Glutamatergic neuron (in vitro differentiated cells): Measurements from ENCODE around the gene MTNR1A. TPM values are rescaled to one million over a fixed set of nuclear protein-coding genes. Genes with fewer than 3 reads are reported as not detected.

Experiments
- DNase-seq: peaks from one replicate; pipeline ENCODE4 v3.0.0; 2022
- H3K27ac Mint-ChIP-seq: one replicate; pipeline ENCODE4 v1.8.0; 2020; ENCODE audit warnings: mild to moderate bottlenecking, mixed read lengths, inconsistent platforms; ENCODE audit not compliant: unreplicated experiment
- H3K27me3 Mint-ChIP-seq: one replicate; pipeline ENCODE4 v1.8.0; 2020; ENCODE audit warnings: mild to moderate bottlenecking, moderate library complexity, mixed read lengths, inconsistent platforms; ENCODE audit not compliant: unreplicated experiment
- H3K36me3 Mint-ChIP-seq: one replicate; pipeline ENCODE4 v1.8.0; 2020; ENCODE audit warnings: mild to moderate bottlenecking, mixed read lengths, inconsistent platforms; ENCODE audit not compliant: unreplicated experiment
- H3K4me1 Mint-ChIP-seq: one replicate; pipeline ENCODE4 v1.8.0; 2020; ENCODE audit warnings: mild to moderate bottlenecking, low read depth, mixed read lengths, inconsistent platforms; ENCODE audit not compliant: unreplicated experiment
- H3K4me3 Mint-ChIP-seq: one replicate; pipeline ENCODE4 v1.8.0; 2020; ENCODE audit warnings: mild to moderate bottlenecking, mixed read lengths, inconsistent platforms; ENCODE audit not compliant: unreplicated experiment
- H3K9me3 Mint-ChIP-seq: one replicate; pipeline ENCODE4 v1.8.0; 2020; ENCODE audit warnings: mild to moderate bottlenecking, moderate library complexity, mixed read lengths, inconsistent platforms; ENCODE audit not compliant: unreplicated experiment
- CTCF ChIP-seq: fragments of 200-600 bp; sonication (generic); IDR thresholded peaks from one replicate; pipeline ENCODE4 v1.5.0; 2021; ENCODE audit not compliant: partially characterized antibody, unreplicated experiment
- total RNA-seq: library from RNA; stranded (reverse); fragmentation: NEBNext Ultra II Directional; extraction: Animal tissue kit (Norgen Biotek cat#: 25700); gene quantifications from one replicate; pipeline ENCODE4 v1.2.1, GENCODE V29; 2021; ENCODE audit not compliant: unreplicated experiment

Gene MTNR1A
- total RNA-seq, 1 donor from 2014 or later: not detected

- no peak for TF ChIP-seq CTCF
- Mint-ChIP-seq H3K4me1 (peaks cover 5% of the 10 kb centered on the region), H3K27ac (no peak overlapping the region), H3K4me3 (no peak overlapping the region), H3K27me3 (peaks cover 2% of the 10 kb centered on the region), H3K9me3 (peaks cover 6% of the 10 kb centered on the region), H3K36me3 (peaks cover 21% of the 10 kb centered on the region)
- DNase-seq: no peak
Measured at GRCh38 chr4:186487726-186488125, 67.6 kb downstream of the MTNR1A start.

- Mint-ChIP-seq H3K27me3 (peaks cover 2% of the 10 kb centered on the region), H3K36me3 (peaks cover 13% of the 10 kb centered on the region), H3K4me3 (no peak overlapping the region), H3K4me1 (peaks cover 5% of the 10 kb centered on the region), H3K27ac (no peak overlapping the region), H3K9me3 (peaks cover 5% of the 10 kb centered on the region)
- no peak for TF ChIP-seq CTCF
- no peak for DNase-seq
Measured at GRCh38 chr4:186486172-186486571, 69.2 kb downstream of the MTNR1A start.

GRCh38 chr4:186485561-186486062 lies 69.8 kb downstream of the MTNR1A start:
- DNase-seq: peak; percentile 27
- Mint-ChIP-seq H3K4me3 (no peak overlapping the region), H3K27me3 (peaks cover 2% of the 10 kb centered on the region), H3K36me3 (peaks cover 8% of the 10 kb centered on the region), H3K27ac (no peak overlapping the region), H3K9me3 (peaks cover 3% of the 10 kb centered on the region), H3K4me1 (peaks cover 5% of the 10 kb centered on the region)
- no peak for TF ChIP-seq CTCF

- H3K9me3 Mint-ChIP-seq: peaks cover 3% of the 10 kb centered on the region
- no peak for TF ChIP-seq CTCF
- peaks cover 2% of the 10 kb centered on the region for H3K27me3 Mint-ChIP-seq
- peaks cover 5% of the 10 kb centered on the region for H3K4me1 Mint-ChIP-seq
- no peak overlapping the region for H3K4me3 Mint-ChIP-seq
- peaks cover 4% of the 10 kb centered on the region for H3K36me3 Mint-ChIP-seq
- H3K27ac Mint-ChIP-seq: no peak overlapping the region
- DNase-seq: no peak
Measured at GRCh38 chr4:186485150-186485549, 70.2 kb downstream of the MTNR1A start.

GRCh38 chr4:186483656-186484055 lies 71.7 kb downstream of the MTNR1A start:
- no peak for TF ChIP-seq CTCF
- Mint-ChIP-seq H3K4me3 (no peak overlapping the region), H3K27me3 (peaks cover 2% of the 10 kb centered on the region), H3K27ac (no peak overlapping the region), H3K36me3 (no peaks in the 10 kb centered on the region), H3K4me1 (peaks cover 5% of the 10 kb centered on the region), H3K9me3 (peaks cover 3% of the 10 kb centered on the region)
- DNase-seq: no peak

Other genes starting within 250 kb of the MTNR1A start
- gene FAT1, start 168.3 kb upstream of the MTNR1A start, total RNA-seq: 34.3 TPM